Tibial nerve (tissue), 4 donors: ENCODE measurements around the gene ZNF649. TPM values are rescaled to one million over a fixed set of nuclear protein-coding genes. Genes with fewer than 3 reads are reported as not detected.

Source experiments
- DNase-seq, 2 donors: peaks; one replicate each; pipeline ENCODE4 v3.0.0-alpha.2; 2019; ENCODE audit warnings: low spot score in 2 of 2
- H3K27ac ChIP-seq, 4 donors: fragments of 200-600 bp; sonication (generic) in 3 of 4; one replicate each; pipeline ENCODE4 v1.5.1; 2017 to 2019; ENCODE audit warnings: mild to moderate bottlenecking in 1 of 4
- H3K27me3 ChIP-seq, 2 donors: fragments of 200-600 bp; sonication (generic) in 1 of 2; one replicate each; pipeline versions ENCODE4 v1.5.1 to v1.6.0; 2017 to 2019
- H3K36me3 ChIP-seq, 3 donors: fragments of 200-600 bp; sonication (generic); one replicate each; pipeline ENCODE4 v1.5.1; 2018 to 2019
- H3K4me1 ChIP-seq, 4 donors: fragments of 200-600 bp; sonication (generic) in 3 of 4; one replicate each; pipeline ENCODE4 v1.5.1; 2017 to 2019
- H3K4me3 ChIP-seq, 4 donors: fragments of 200-600 bp; sonication (generic) in 3 of 4; one replicate each; pipeline ENCODE4 v1.5.1; 2017 to 2019; ENCODE audit warnings: mild to moderate bottlenecking in 1 of 4, moderate library complexity in 1 of 4
- H3K9me3 ChIP-seq, 4 donors: fragments of 200-600 bp; sonication (generic) in 3 of 4; one replicate each; pipeline ENCODE4 v1.5.1; 2017 to 2019
- EP300 ChIP-seq, 2 donors: sonication (generic); formaldehyde crosslinking; IDR thresholded peaks; one replicate each; pipeline ENCODE4 v1.6.1; 2017; ENCODE audit warnings: antibody characterized with exemption in 2 of 2, mild to moderate bottlenecking in 1 of 2
- POLR2A ChIP-seq, 2 donors: fragments of 450-650 bp; IDR thresholded peaks; one replicate each; pipeline ENCODE4 v1.6.1; 2017; ENCODE audit warnings: antibody characterized with exemption in 2 of 2, mild to moderate bottlenecking in 2 of 2, moderate library complexity in 2 of 2
- WGBS, 2 donors: methylation state at CpG; one replicate each; pipeline ENCODE4 v1.1.5; 2018; 5-methylcytosine and 5-hydroxymethylcytosine counted together
- total RNA-seq, 4 donors: library from RNA; depleted of rRNA; stranded (reverse); fragments of >200 nt; gene quantifications; one replicate each; pipeline ENCODE4 v1.1.0, GENCODE V29; 2016
- TF ChIP-seq, protein P1 (sequence below), 5 experiments: fragments of 200-600 bp in 3 of 5; fragments of 450-650 bp in 2 of 5; sonication (generic) in 3 of 5; IDR thresholded peaks; one replicate each; pipeline ENCODE4 v1.5.1; 2016 to 2019; ENCODE audit warnings: antibody characterized with exemption in 5 of 5, mild to moderate bottlenecking in 3 of 5, moderate library complexity in 2 of 5

The ZNF649 gene
- total RNA-seq, 4 donors from 2014 or later = 11.4 to 16.8 (median 12.1) TPM

DNA sequence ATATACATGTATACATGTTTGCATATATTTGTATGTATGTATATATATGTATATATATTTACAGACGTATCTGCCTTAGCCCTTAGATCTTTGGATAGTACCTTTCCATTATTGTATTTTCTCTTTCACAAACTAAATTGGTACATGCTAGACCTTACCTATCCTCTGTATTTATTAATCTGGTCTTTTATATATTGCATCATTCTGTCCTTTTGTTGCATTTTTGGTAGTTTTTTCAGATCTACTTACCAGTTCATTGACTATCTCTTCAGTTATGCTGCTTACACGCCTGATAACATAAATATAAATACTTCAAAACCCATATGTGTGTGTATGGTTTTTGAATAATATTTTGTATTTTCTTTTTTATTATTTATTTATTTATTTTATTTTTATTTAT lies 34.1 kb upstream of the ZNF649 start:
- Histone ChIP-seq H3K4me3 (no peak overlapping the region), H3K27ac (no peak overlapping the region), H3K36me3 (peaks cover 15 to 100% (median 90%) of the 10 kb centered on the region in 3 donors), H3K27me3 (no peaks in the 10 kb centered on the region), H3K9me3 (peaks cover 0 to 100% (median 50%) of the 10 kb centered on the region in 4 donors), H3K4me1 (no peaks in the 10 kb centered on the region)
- TF ChIP-seq EP300 (IDR thresholded peaks at IDR 0.05) (no peak), POLR2A (IDR thresholded peaks at IDR 0.05) (no peak)
- TF ChIP-seq, protein P1, sequence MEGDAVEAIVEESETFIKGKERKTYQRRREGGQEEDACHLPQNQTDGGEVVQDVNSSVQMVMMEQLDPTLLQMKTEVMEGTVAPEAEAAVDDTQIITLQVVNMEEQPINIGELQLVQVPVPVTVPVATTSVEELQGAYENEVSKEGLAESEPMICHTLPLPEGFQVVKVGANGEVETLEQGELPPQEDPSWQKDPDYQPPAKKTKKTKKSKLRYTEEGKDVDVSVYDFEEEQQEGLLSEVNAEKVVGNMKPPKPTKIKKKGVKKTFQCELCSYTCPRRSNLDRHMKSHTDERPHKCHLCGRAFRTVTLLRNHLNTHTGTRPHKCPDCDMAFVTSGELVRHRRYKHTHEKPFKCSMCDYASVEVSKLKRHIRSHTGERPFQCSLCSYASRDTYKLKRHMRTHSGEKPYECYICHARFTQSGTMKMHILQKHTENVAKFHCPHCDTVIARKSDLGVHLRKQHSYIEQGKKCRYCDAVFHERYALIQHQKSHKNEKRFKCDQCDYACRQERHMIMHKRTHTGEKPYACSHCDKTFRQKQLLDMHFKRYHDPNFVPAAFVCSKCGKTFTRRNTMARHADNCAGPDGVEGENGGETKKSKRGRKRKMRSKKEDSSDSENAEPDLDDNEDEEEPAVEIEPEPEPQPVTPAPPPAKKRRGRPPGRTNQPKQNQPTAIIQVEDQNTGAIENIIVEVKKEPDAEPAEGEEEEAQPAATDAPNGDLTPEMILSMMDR (IDR thresholded peaks at IDR 0.05) = no peak
- DNase-seq = no peak
- 95 to 97% methylated on average over 2 of the region's 2 CpGs for WGBS, 2 donors

DNA sequence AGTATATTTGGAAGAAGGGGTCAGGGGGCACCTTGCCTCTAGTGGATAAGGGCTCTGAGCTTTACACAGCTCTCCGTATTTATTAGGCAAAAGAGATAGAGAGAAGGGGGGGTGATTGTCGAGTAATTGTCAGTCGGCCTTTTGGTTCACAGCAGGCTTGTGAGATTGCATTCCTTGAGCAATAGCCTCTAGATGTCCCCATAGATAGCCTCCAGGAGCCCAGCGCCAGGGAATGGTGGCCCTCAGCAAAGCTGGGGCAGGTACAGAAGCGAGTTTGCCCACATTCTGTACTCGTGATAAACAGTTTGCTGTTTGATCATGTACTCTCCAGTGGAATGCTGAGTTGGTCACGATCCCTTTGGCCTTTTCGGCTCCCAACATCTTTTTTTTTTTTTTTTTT lies 27.1 kb upstream of the ZNF649 start:
- Histone ChIP-seq H3K4me1 (peaks cover 0 to 11% (median 3%) of the 10 kb centered on the region in 4 donors), H3K4me3 (no peak overlapping the region), H3K36me3 (peaks cover 6 to 77% (median 59%) of the 10 kb centered on the region in 3 donors), H3K27me3 (no peaks in the 10 kb centered on the region), H3K27ac (no peak overlapping the region), H3K9me3 (peaks cover 0 to 69% (median 16%) of the 10 kb centered on the region in 4 donors)
- no peak for DNase-seq
- WGBS, 2 donors = 86 to 93% methylated on average over 8 of the region's 8 CpGs
- TF ChIP-seq, protein P1 (IDR thresholded peaks at IDR 0.05) = no peak
- TF ChIP-seq POLR2A (IDR thresholded peaks at IDR 0.05) (no peak), EP300 (IDR thresholded peaks at IDR 0.05) (no peak)

- peaks cover 0 to 15% (median 3%) of the 10 kb centered on the region in 4 donors for H3K4me1 ChIP-seq
- peak overlapping the region; percentile 45 to 88 (median 74) for H3K4me3 ChIP-seq
- H3K9me3 ChIP-seq = peaks cover 0 to 44% (median 2%) of the 10 kb centered on the region in 4 donors
- no peaks in the 10 kb centered on the region for H3K27me3 ChIP-seq
- no peak for DNase-seq
- WGBS, 2 donors = 33 to 40% methylated on average over 13 of the region's 13 CpGs
- peak overlapping the region in 3 of 4 donors; percentile 80 to 86 (median 83) for H3K27ac ChIP-seq
- H3K36me3 ChIP-seq = peaks cover 0 to 36% (median 21%) of the 10 kb centered on the region in 3 donors
- TF ChIP-seq, protein P1 (IDR thresholded peaks at IDR 0.05) = no peak
- TF ChIP-seq EP300 (IDR thresholded peaks at IDR 0.05) (no peak), POLR2A (IDR thresholded peaks at IDR 0.05) (no peak)
Observed at GRCh38 chr19:51927859-51928258, 23.0 kb upstream of the ZNF649 start.

- WGBS, 2 donors = 0 to 1% methylated on average over 52 of the region's 52 CpGs
- DNase-seq = peak; percentile 48 to 83
- Histone ChIP-seq H3K27me3 (no peaks in the 10 kb centered on the region), H3K36me3 (peaks cover 0 to 33% (median 17%) of the 10 kb centered on the region in 3 donors), H3K4me3 (peak within 1 kb of the TSS; percentile 45 to 88 (median 74)), H3K9me3 (peaks cover 0 to 44% (median 6%) of the 10 kb centered on the region in 4 donors), H3K27ac (peak within 1 kb of the TSS; percentile 74 to 86 (median 82)), H3K4me1 (peaks cover 0 to 15% (median 3%) of the 10 kb centered on the region in 4 donors)
- TF ChIP-seq POLR2A (IDR thresholded peaks at IDR 0.05) (no peak), EP300 (IDR thresholded peaks at IDR 0.05) (peak in 1 of 2 donors; percentile 74)
- TF ChIP-seq, protein P1 (IDR thresholded peaks at IDR 0.05) = no peak
Observed at GRCh38 chr19:51926784-51927741, 22.2 kb upstream of the ZNF649 start, which contains the start of gene ZNF613. Gene ZNF613, plus strand, starts transcription at chr19:51927472. Its CDS starts 8,749 bp downstream, at chr19:51936221.

GRCh38 chr19:51926426-51926783 lies 21.6 kb upstream of the ZNF649 start:
- Histone ChIP-seq H3K27ac (peak overlapping the region; percentile 74 to 86 (median 82)), H3K27me3 (no peaks in the 10 kb centered on the region), H3K4me3 (peak overlapping the region; percentile 45 to 88 (median 74)), H3K36me3 (peaks cover 0 to 27% (median 12%) of the 10 kb centered on the region in 3 donors), H3K4me1 (peaks cover 0 to 15% (median 3%) of the 10 kb centered on the region in 4 donors), H3K9me3 (peaks cover 0 to 44% (median 10%) of the 10 kb centered on the region in 4 donors)
- 19% methylated on average over 11 of the region's 11 CpGs for WGBS, 2 donors
- no peak for DNase-seq
- TF ChIP-seq, protein P1 (IDR thresholded peaks at IDR 0.05) = no peak
- TF ChIP-seq EP300 (IDR thresholded peaks at IDR 0.05) (no peak), POLR2A (IDR thresholded peaks at IDR 0.05) (no peak)
